Measurements from ENCODE around the gene PIP5K1B. TPM values are rescaled to one million over a fixed set of nuclear protein-coding genes. Genes with fewer than 3 reads are reported as not detected.

PIP5K1B gene
- total and polyA plus RNA-seq, 2 donors (not counting 1 experiment from before 2014, with no cell fraction given) = under 0.01 to 0.03 TPM

GRCh38 chr9:68742333-68742730 is 37.3 kb downstream of the PIP5K1B start:
- DNase-seq (ENCODE audit: low read depth in 2 of 2) = no peak
- H3K79me2 ChIP-seq (ENCODE audit: control insufficient read depth, insufficient read depth, low read length) = no peaks in the 10 kb centered on the region
- H3K4me1 ChIP-seq (ENCODE audit: control insufficient read depth, extremely low read depth, insufficient read depth, low read length) = no peaks in the 10 kb centered on the region
- no peak overlapping the region for H3K4me3 ChIP-seq (replicated peaks in 1 of 4; ENCODE audit: control extremely low read depth in 1 of 4, insufficient read depth in 1 of 4, low read depth in 3 of 4, low read length in 4 of 4)
- H3K4me2 ChIP-seq (ENCODE audit: extremely low read depth, insufficient read depth, low read length) = no peak overlapping the region
- TF ChIP-seq EZH2 (IDR thresholded peaks at IDR 0.05; ENCODE audit: low read length, missing control alignments) = no peak
- TF ChIP-seq, protein P1, sequence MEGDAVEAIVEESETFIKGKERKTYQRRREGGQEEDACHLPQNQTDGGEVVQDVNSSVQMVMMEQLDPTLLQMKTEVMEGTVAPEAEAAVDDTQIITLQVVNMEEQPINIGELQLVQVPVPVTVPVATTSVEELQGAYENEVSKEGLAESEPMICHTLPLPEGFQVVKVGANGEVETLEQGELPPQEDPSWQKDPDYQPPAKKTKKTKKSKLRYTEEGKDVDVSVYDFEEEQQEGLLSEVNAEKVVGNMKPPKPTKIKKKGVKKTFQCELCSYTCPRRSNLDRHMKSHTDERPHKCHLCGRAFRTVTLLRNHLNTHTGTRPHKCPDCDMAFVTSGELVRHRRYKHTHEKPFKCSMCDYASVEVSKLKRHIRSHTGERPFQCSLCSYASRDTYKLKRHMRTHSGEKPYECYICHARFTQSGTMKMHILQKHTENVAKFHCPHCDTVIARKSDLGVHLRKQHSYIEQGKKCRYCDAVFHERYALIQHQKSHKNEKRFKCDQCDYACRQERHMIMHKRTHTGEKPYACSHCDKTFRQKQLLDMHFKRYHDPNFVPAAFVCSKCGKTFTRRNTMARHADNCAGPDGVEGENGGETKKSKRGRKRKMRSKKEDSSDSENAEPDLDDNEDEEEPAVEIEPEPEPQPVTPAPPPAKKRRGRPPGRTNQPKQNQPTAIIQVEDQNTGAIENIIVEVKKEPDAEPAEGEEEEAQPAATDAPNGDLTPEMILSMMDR (conservative IDR thresholded peaks at IDR 0.05 in 1 of 2, IDR thresholded peaks at IDR 0.05 in 1 of 2; ENCODE audit: low read depth in 1 of 2, low read length in 2 of 2) = no peak
- no peaks in the 10 kb centered on the region for H3K36me3 ChIP-seq (ENCODE audit: control insufficient read depth, insufficient read depth, low read length)
- no peak overlapping the region for H3K27ac ChIP-seq (ENCODE audit: insufficient read depth, low read length)
- H4K20me1 ChIP-seq (ENCODE audit: control insufficient read depth, extremely low read depth, insufficient read depth, low read length) = no peaks in the 10 kb centered on the region
- no peaks in the 10 kb centered on the region for H3K9me3 ChIP-seq (ENCODE audit: control insufficient read depth, insufficient read depth, low read depth, low read length)
- H3K9ac ChIP-seq (ENCODE audit: insufficient read depth, low read length) = no peak overlapping the region
- no peak overlapping the region for H2AFZ ChIP-seq (ENCODE audit: low read length)
- no peaks in the 10 kb centered on the region for H3K27me3 ChIP-seq (ENCODE audit: control insufficient read depth, insufficient read depth, low read length)

GRCh38 chr9:68744426-68744825 is 39.4 kb downstream of the PIP5K1B start:
- Histone ChIP-seq H3K9ac (ENCODE audit: insufficient read depth, low read length) (no peak overlapping the region), H2AFZ (ENCODE audit: low read length) (no peak overlapping the region), H3K79me2 (ENCODE audit: control insufficient read depth, insufficient read depth, low read length) (no peaks in the 10 kb centered on the region), H3K4me2 (ENCODE audit: extremely low read depth, insufficient read depth, low read length) (no peak overlapping the region), H3K27ac (ENCODE audit: insufficient read depth, low read length) (no peak overlapping the region), H3K9me3 (ENCODE audit: control insufficient read depth, insufficient read depth, low read depth, low read length) (no peaks in the 10 kb centered on the region), H3K4me1 (ENCODE audit: control insufficient read depth, extremely low read depth, insufficient read depth, low read length) (no peaks in the 10 kb centered on the region), H4K20me1 (ENCODE audit: control insufficient read depth, extremely low read depth, insufficient read depth, low read length) (no peaks in the 10 kb centered on the region), H3K27me3 (ENCODE audit: control insufficient read depth, insufficient read depth, low read length) (no peaks in the 10 kb centered on the region), H3K4me3 (replicated peaks in 1 of 4; ENCODE audit: control extremely low read depth in 1 of 4, insufficient read depth in 1 of 4, low read depth in 3 of 4, low read length in 4 of 4) (no peak overlapping the region), H3K36me3 (ENCODE audit: control insufficient read depth, insufficient read depth, low read length) (no peaks in the 10 kb centered on the region)
- no peak for DNase-seq (ENCODE audit: low read depth in 2 of 2)
- TF ChIP-seq, protein P1 (conservative IDR thresholded peaks at IDR 0.05 in 1 of 2, IDR thresholded peaks at IDR 0.05 in 1 of 2; ENCODE audit: low read depth in 1 of 2, low read length in 2 of 2) = no peak
- TF ChIP-seq EZH2 (IDR thresholded peaks at IDR 0.05; ENCODE audit: low read length, missing control alignments) = no peak

- TF ChIP-seq EZH2 (IDR thresholded peaks at IDR 0.05; ENCODE audit: low read length, missing control alignments) = no peak
- TF ChIP-seq, protein P1 (conservative IDR thresholded peaks at IDR 0.05 in 1 of 2, IDR thresholded peaks at IDR 0.05 in 1 of 2; ENCODE audit: low read depth in 1 of 2, low read length in 2 of 2) = no peak
- Histone ChIP-seq H4K20me1 (ENCODE audit: control insufficient read depth, extremely low read depth, insufficient read depth, low read length) (no peaks in the 10 kb centered on the region), H3K27ac (ENCODE audit: insufficient read depth, low read length) (no peak overlapping the region), H3K4me3 (replicated peaks in 1 of 4; ENCODE audit: control extremely low read depth in 1 of 4, insufficient read depth in 1 of 4, low read depth in 3 of 4, low read length in 4 of 4) (no peak overlapping the region), H3K4me1 (ENCODE audit: control insufficient read depth, extremely low read depth, insufficient read depth, low read length) (no peaks in the 10 kb centered on the region), H3K4me2 (ENCODE audit: extremely low read depth, insufficient read depth, low read length) (no peak overlapping the region), H3K79me2 (ENCODE audit: control insufficient read depth, insufficient read depth, low read length) (no peaks in the 10 kb centered on the region), H3K9ac (ENCODE audit: insufficient read depth, low read length) (no peak overlapping the region), H2AFZ (ENCODE audit: low read length) (no peak overlapping the region), H3K9me3 (ENCODE audit: control insufficient read depth, insufficient read depth, low read depth, low read length) (no peaks in the 10 kb centered on the region), H3K36me3 (ENCODE audit: control insufficient read depth, insufficient read depth, low read length) (no peaks in the 10 kb centered on the region), H3K27me3 (ENCODE audit: control insufficient read depth, insufficient read depth, low read length) (no peaks in the 10 kb centered on the region)
- no peak for DNase-seq (ENCODE audit: low read depth in 2 of 2)
Observed at GRCh38 chr9:68746525-68746924, 41.5 kb downstream of the PIP5K1B start.

Data from fibroblast of lung (primary cell).